Measurements from ENCODE around the gene ZBTB7C.

Gene ZBTB7C

GRCh38 chr18:48168861-48169260 lies 240.3 kb downstream of the ZBTB7C start:
- no peak overlapping the region for H3K4me3 ChIP-seq (ENCODE audit: control insufficient read depth, low read depth, low read length)
- no peak for TF ChIP-seq CTCF (IDR thresholded peaks at IDR 0.05; ENCODE audit: control insufficient read depth, insufficient read depth, low read depth, low read length, missing control alignments)
- DNase-seq (ENCODE audit: low read depth) = no peak

GRCh38 chr18:48167897-48168253 lies 241.3 kb downstream of the ZBTB7C start:
- no peak for DNase-seq (ENCODE audit: low read depth)
- no peak for TF ChIP-seq CTCF (IDR thresholded peaks at IDR 0.05; ENCODE audit: control insufficient read depth, insufficient read depth, low read depth, low read length, missing control alignments)
- no peak overlapping the region for H3K4me3 ChIP-seq (ENCODE audit: control insufficient read depth, low read depth, low read length)

- TF ChIP-seq CTCF (IDR thresholded peaks at IDR 0.05; ENCODE audit: control insufficient read depth, insufficient read depth, low read depth, low read length, missing control alignments) = no peak
- H3K4me3 ChIP-seq (ENCODE audit: control insufficient read depth, low read depth, low read length) = no peak overlapping the region
- no peak for DNase-seq (ENCODE audit: low read depth)
Measured at GRCh38 chr18:48166336-48166875, 242.8 kb downstream of the ZBTB7C start.

GRCh38 chr18:48165111-48165866 lies 243.9 kb downstream of the ZBTB7C start:
- TF ChIP-seq CTCF (IDR thresholded peaks at IDR 0.05; ENCODE audit: control insufficient read depth, insufficient read depth, low read depth, low read length, missing control alignments) = no peak
- H3K4me3 ChIP-seq (ENCODE audit: control insufficient read depth, low read depth, low read length) = no peak overlapping the region
- DNase-seq (ENCODE audit: low read depth) = no peak

- no peak for TF ChIP-seq CTCF (IDR thresholded peaks at IDR 0.05; ENCODE audit: control insufficient read depth, insufficient read depth, low read depth, low read length, missing control alignments)
- H3K4me3 ChIP-seq (ENCODE audit: control insufficient read depth, low read depth, low read length) = no peak overlapping the region
- DNase-seq (ENCODE audit: low read depth) = no peak
Measured at GRCh38 chr18:48164701-48165100, 244.5 kb downstream of the ZBTB7C start.

GRCh38 chr18:48164116-48164515 lies 245.1 kb downstream of the ZBTB7C start:
- H3K4me3 ChIP-seq (ENCODE audit: control insufficient read depth, low read depth, low read length) = no peak overlapping the region

More at GRCh38 chr18:48164116-48164515, 245.1 kb downstream of the ZBTB7C start:
- no peak for TF ChIP-seq CTCF (IDR thresholded peaks at IDR 0.05; ENCODE audit: control insufficient read depth, insufficient read depth, low read depth, low read length, missing control alignments)
- no peak for DNase-seq (ENCODE audit: low read depth)
